Lung (tissue), 12 donors: ENCODE measurements around the gene COL18A1. TPM values are rescaled to one million over a fixed set of nuclear protein-coding genes. Genes with fewer than 3 reads are reported as not detected.

ENCODE experiments used
- ATAC-seq: fragments of 200-7000 bp; cut with Tn5 transposase; one replicate; pipeline ENCODE4 v1.9.1; 2020; ENCODE audit warnings: moderate number of reproducible peaks; ENCODE audit not compliant: insufficient read depth, low FRiP score
- DNase-seq, 3 donors: peaks; one replicate each; pipeline ENCODE4 v3.0.0-alpha.2; 2013 to 2017
- H3K27ac ChIP-seq, 2 donors: one replicate each; pipeline ENCODE4 v1.5.1; 2013; ENCODE audit warnings: mild to moderate bottlenecking in 2 of 2, moderate library complexity in 2 of 2, control low read depth in 1 of 2, inconsistent platforms in 1 of 2, low read depth in 1 of 2, low read length in 1 of 2
- H3K27me3 ChIP-seq, 3 donors: one replicate each; pipeline ENCODE4 v1.5.1; 2013; ENCODE audit warnings: low read length in 2 of 3; ENCODE audit not compliant: control insufficient read depth in 3 of 3, insufficient read depth in 3 of 3
- H3K36me3 ChIP-seq, 4 donors: one replicate each; pipeline ENCODE4 v1.5.1; 2013; ENCODE audit warnings: low read length in 4 of 4, mild to moderate bottlenecking in 1 of 4, moderate library complexity in 1 of 4; ENCODE audit not compliant: control insufficient read depth in 4 of 4, insufficient read depth in 4 of 4
- H3K4me1 ChIP-seq, 5 donors: one replicate each; pipeline ENCODE4 v1.5.1; 2013; ENCODE audit warnings: low read length in 5 of 5, mild to moderate bottlenecking in 2 of 5, moderate library complexity in 1 of 5; ENCODE audit not compliant: control insufficient read depth in 5 of 5, insufficient read depth in 5 of 5
- H3K4me3 ChIP-seq: one replicate; pipeline ENCODE4 v1.5.1; 2013; ENCODE audit warnings: mild to moderate bottlenecking, control low read depth, moderate library complexity
- H3K9ac ChIP-seq, 2 donors: one replicate each; pipeline ENCODE4 v1.5.1; 2013; ENCODE audit warnings: low read length in 2 of 2, control low read depth in 1 of 2; ENCODE audit not compliant: insufficient read depth in 1 of 2
- H3K9me3 ChIP-seq, 4 donors: one replicate each; pipeline ENCODE4 v1.5.1; 2013; ENCODE audit warnings: low read length in 3 of 4, mild to moderate bottlenecking in 1 of 4, moderate library complexity in 1 of 4; ENCODE audit not compliant: control insufficient read depth in 4 of 4, insufficient read depth in 3 of 4
- CTCF ChIP-seq: IDR thresholded peaks from 2 replicates; pipeline ENCODE4 v1.5.1; 2012; ENCODE audit warnings: mild to moderate bottlenecking; ENCODE audit errors: control extremely low read depth, extremely low read depth
- WGBS, 2 donors: extraction: QIAGEN DNeasy Blood & Tissue Kit; methylation state at CpG; one replicate each; pipeline ENCODE4 v1.1.7; 2013; 5-methylcytosine and 5-hydroxymethylcytosine counted together
- polyA plus RNA-seq, 2 donors: library from polyadenylated mRNA; stranded (reverse); fragments of 200-250 nt; gene quantifications; one replicate each; pipeline ENCODE4 v1.2.1, GENCODE V29; 2013
- total RNA-seq, 2 donors: library from RNA; depleted of rRNA in 1 of 2; stranded (reverse); fragments of >200 nt in 1 of 2; gene quantifications; one replicate each; pipeline ENCODE4 v1.2.1, GENCODE V29; 2014 to 2021
- donor health status: control.
- donor health status: control.
- donor health status: Bipolar disorder and iron deficiency.
- donor health status: healthy.
- donor health status: DM: yes; HTN: yes; CAD: no.

Gene COL18A1
- total and polyA plus RNA-seq, 4 donors = 42.7 to 102 (median 45.8) TPM

GRCh38 chr21:45507523-45507875, 102.5 kb downstream of the COL18A1 start:
- H3K9me3 ChIP-seq = no peaks in the 10 kb centered on the region
- H3K4me3 ChIP-seq = no peak overlapping the region
- H3K27ac ChIP-seq = no peak overlapping the region
- WGBS, 2 donors = 85 to 87% methylated on average over 9 of the region's 9 CpGs
- TF ChIP-seq CTCF = no peak
- no peak for DNase-seq
- ATAC-seq = no peak
- no peaks in the 10 kb centered on the region for H3K27me3 ChIP-seq
- peaks cover 0 to 26% (median 0%) of the 10 kb centered on the region in 4 donors for H3K36me3 ChIP-seq
- no peak overlapping the region for H3K9ac ChIP-seq
- H3K4me1 ChIP-seq = peaks cover 0 to 4% (median 0%) of the 10 kb centered on the region in 5 donors

DNA sequence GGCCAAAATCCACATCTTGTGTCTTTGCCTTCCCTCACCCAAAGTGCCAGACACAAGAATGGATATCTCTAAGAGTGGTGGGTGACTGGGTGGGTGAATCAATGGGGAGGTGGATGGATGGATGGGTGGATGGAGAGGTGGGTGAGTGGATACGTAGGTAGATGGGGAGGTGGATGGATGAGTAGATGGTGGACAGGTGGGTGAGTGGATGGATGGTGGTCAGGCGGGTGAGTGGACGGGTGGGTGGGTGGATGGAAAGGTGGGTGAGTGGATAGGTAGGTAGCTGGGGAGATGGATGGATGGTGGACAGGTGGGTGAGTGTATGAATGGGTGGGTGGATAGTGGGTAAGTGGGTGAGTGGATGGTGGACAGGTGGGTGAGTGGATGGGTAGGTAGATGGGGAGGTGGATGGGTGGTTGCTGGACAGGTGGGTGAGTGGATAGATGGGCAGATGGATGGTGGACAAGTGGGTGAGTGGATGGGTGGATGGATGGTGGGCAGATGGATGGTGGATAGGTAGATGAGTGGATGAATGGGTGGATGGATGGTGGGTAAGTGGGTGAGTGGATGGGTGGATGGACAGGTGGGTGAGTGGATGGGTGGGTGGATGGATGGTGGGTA, 103.0 kb downstream of the COL18A1 start:
- H3K27ac ChIP-seq = no peak overlapping the region
- no peak overlapping the region for H3K4me3 ChIP-seq
- H3K27me3 ChIP-seq = no peaks in the 10 kb centered on the region
- H3K9me3 ChIP-seq = no peaks in the 10 kb centered on the region
- peaks cover 0 to 9% (median 0%) of the 10 kb centered on the region in 5 donors for H3K4me1 ChIP-seq
- DNase-seq (no peak), ATAC-seq (no peak)
- no peak overlapping the region for H3K9ac ChIP-seq
- no peak for TF ChIP-seq CTCF
- peaks cover 0 to 26% (median 0%) of the 10 kb centered on the region in 4 donors for H3K36me3 ChIP-seq
- WGBS, 2 donors = 97 to 100% methylated on average over 3 of the region's 3 CpGs

- no peaks in the 10 kb centered on the region for H3K27me3 ChIP-seq
- ATAC-seq (no peak), DNase-seq (no peak)
- H3K9me3 ChIP-seq = no peaks in the 10 kb centered on the region
- H3K4me1 ChIP-seq = peaks cover 0 to 17% (median 3%) of the 10 kb centered on the region in 5 donors
- H3K9ac ChIP-seq = no peak overlapping the region
- peaks cover 0 to 29% (median 0%) of the 10 kb centered on the region in 4 donors for H3K36me3 ChIP-seq
- TF ChIP-seq CTCF = no peak
- WGBS, 2 donors = 77 to 79% methylated on average over 23 to 42 of the region's 42 CpGs
- H3K4me3 ChIP-seq = no peak overlapping the region
- no peak overlapping the region for H3K27ac ChIP-seq
Observed at GRCh38 chr21:45508607-45509565, 103.9 kb downstream of the COL18A1 start.
